Measurements from ENCODE around the gene SYTL3.

- no peak for TF ChIP-seq POLR2A (IDR thresholded peaks at IDR 0.05; ENCODE audit: low read depth, low read length)
- TF ChIP-seq TAF1 (IDR thresholded peaks at IDR 0.05; ENCODE audit: borderline replicate concordance, low read depth, low read length) = no peak
Measured at GRCh38 chr6:158669145-158670035, 19.5 kb downstream of the SYTL3 start.

Data from GM12892 (cell line).